Muscle of back (tissue), 13 donors: ENCODE data around the gene C11orf87. TPM values are rescaled to one million over a fixed set of nuclear protein-coding genes. Genes with fewer than 3 reads are reported as not detected.

Source experiments
- DNase-seq, 3 donors: peaks; one replicate each; pipeline versions ENCODE4 v3.0.0 to v3.0.0-alpha.2; 2013
- long read RNA-seq, 9 donors: transcript quantifications; one replicate each; lab custom pipeline, GENCODE V29; 2026
- polyA plus RNA-seq, 10 donors: library from polyadenylated mRNA; unstranded; fragments of 120-200 nt; gene quantifications; one replicate each; pipeline ENCODE4 v1.2.1, GENCODE V29; 2013; ENCODE audit not compliant: insufficient read length in 10 of 10

Gene C11orf87
- 1 to 10 TPM in 1 of 10 donors, under 1 TPM in 9; 0.15 to 3.3 (median 0.43) TPM for polyA plus RNA-seq
- long read RNA-seq, donor 1, result 0 reads
- long read RNA-seq, donor 2, result 0 reads
- long read RNA-seq, donor 3, result 0 reads
- long read RNA-seq, donor 4, result 0 reads
- long read RNA-seq, donor 5, result 0 reads
- long read RNA-seq, donor 6, full-length matches to known transcripts, result 1 of 1 reads
- long read RNA-seq, donor 6, partial matches to known transcripts, result 0 of 1 reads
- long read RNA-seq, donor 6, other reads (novel, unspliced or antisense), result 0 of 1 reads
- long read RNA-seq, donor 7, result 0 reads
- long read RNA-seq, donor 8, result 0 reads
- long read RNA-seq, donor 9, result 0 reads

DNA sequence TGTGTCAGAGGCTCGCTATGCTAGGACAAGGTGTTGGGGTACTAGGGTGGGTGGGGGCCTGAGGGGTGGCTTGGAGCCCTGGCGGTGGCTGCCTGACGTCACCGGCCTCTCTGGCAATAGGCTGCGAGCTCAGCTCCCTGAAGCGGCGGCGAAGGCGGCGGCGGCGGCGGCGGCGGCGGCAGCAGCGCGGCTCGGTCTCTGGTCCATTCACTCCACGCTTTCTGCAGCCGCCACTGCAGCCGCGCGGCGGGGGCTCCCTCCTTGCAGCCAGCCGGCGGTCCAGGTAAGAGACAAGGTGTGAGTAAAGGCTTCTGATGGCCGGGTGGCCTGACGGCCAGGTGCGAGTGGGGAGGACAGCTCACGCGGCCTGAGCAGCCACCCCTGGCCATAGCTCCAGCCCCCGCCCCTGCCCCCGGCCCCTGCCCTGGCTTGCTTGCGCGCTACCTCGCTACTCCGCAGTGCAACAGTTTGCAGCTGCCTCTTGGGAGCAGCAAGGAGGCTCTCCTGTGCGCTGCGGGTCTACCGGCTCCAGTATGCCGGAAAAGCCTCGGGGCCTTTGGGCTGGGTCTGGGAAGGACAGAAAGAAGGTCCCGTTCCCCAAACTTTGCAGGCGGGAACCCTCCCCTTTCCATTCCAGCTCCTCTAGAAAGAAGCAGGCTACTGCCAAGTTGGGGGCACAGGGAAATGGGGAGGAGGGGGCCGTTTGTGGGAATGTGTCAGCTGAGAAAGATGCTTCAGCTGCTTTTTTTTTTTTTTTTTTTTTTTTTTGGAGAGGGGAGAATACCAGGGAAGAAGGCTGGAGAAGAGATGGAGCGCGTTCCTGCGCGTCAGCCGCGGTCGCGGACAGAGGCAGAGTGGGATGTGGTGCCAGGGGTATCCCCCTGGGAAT lies at the start of gene C11orf87:
Gene C11orf87 (plus strand): TSS at position 210 of the 889 bp plus-strand sequence. CDS start 1,444 bp downstream, outside the sequence.
- DNase-seq, result peak in 1 of 3 donors; percentile 29

DNA sequence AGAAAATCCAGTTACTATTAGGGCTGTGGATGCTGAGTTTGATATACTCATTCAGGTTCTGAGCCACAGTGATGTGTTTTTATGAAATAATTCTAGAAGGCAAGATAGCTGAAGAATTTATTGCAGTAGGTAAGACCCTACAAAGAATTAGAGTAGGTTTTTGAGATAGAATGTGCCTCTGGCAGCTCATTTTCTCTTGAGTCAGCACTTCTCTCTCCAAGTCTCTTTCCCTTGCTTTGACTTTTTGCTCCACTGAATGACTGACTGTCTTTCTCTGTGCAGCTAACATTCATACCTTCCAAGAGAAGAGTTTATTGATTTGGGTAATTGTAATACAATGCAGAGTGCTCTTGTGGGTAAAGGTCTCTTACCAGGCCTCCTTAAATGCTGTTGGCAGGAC lies 48.0 kb upstream of the C11orf87 start:
- no peak for DNase-seq

DNA sequence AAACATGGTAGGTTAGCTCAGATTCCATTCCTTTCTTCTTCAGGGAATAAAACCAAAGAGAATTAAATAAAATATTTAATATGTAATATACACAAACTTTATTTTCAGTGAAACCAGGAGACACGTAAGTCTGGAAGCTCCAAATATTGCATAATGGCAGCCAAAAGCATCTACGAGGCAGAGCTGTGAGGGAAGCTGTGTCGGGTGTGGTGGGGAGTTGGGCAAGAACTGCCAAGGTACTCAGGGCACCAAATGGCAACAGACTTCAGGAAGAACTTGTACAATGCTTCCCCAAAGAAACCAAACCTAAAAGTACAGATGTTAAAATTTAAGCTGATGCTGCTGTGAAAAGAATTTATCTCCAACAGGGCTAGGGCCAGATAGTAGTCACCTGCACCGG lies 47.5 kb upstream of the C11orf87 start:
- no peak for DNase-seq

DNA sequence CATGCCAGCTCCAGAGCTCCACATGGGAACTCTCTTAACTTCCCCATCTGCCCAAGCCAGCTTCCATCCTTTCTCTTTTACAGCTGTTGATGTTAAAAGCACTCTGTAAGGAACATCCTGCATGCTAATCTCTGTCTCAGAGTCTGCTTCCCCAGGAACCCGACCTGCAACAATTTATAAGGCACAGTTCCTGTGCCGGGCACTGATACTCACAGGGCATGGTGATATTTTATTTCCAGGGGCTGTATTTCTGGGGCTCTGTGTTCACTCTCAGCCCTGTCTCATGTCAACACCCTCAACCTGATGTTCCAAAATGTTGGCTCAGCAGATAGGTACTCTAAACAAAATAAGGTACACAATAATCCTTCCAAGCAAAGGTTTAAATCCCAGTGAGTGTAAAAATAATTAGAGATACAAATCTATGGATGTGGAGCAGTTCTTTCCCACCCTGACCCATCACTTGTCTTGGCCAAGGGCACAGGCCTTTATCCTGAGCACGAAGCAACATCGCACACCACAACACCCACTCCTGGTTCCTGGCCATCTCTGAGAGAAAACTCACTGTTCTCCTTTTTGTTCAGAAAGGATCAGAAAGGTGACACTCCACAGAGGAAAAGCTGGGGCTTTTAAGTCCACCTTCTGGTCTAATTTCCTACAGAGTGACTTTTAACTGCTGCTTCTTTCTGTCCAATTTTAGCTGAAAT lies 44.8 kb upstream of the C11orf87 start:
- DNase-seq, result no peak

DNA sequence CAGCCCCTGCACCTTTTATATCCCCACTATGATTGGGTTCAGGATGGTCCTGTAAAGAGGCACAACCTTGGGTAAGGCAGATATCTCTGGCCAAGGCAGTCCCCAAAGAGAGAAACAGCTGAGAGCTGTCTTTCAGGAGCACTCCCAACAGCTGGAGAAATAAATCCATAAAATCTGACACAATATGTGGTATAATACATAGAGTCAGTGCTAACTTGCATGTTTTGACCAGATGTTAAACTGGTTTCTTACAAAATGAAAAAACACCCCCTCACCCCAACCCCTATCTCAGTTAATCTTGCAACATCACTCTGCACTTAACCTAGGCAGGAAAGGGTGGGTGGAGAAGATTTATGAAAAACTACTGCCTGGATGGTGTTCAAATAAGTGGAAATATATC lies 44.0 kb upstream of the C11orf87 start:
- DNase-seq, result peak in 2 of 3 donors; percentile 9 to 39

DNA sequence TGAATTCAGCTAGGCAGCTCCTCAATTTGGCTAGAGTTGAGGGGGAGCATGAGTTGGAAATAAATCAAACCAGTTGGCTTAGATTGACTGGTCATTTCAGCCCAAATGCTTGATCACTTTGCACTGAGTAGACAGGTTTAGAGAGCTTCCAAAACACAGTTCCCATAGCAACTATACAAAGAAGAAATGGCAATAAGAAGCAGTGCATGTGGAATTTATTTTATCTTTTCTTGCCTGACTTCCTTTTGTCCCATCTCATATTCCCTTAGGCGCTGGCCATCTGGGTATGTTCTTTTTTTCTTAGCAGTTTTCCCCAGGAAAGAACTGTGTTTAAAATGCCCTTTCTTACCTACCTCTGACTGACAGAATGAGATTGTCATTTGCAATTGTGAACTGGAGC lies 38.7 kb upstream of the C11orf87 start:
- DNase-seq, result peak in 2 of 3 donors; percentile 37 to 58

DNA sequence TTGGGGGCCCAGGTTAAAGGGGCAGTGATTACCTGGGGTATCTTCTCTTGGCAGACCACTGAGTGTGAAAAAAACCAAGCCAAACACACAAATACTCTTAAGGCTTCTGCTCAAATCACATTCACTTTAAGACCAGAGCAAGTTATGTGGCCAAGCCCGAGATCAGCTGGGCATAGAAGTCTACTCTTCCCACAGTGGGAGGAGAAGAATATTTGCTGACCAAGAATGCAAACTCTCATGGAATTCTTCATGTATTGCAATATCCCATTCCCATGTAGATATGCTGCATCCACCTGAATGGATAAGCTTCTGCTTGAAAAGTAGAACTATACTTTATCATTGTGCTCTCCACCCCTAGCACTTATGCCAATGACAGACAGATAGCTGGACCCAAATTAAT lies 37.1 kb upstream of the C11orf87 start:
- no peak for DNase-seq

DNA sequence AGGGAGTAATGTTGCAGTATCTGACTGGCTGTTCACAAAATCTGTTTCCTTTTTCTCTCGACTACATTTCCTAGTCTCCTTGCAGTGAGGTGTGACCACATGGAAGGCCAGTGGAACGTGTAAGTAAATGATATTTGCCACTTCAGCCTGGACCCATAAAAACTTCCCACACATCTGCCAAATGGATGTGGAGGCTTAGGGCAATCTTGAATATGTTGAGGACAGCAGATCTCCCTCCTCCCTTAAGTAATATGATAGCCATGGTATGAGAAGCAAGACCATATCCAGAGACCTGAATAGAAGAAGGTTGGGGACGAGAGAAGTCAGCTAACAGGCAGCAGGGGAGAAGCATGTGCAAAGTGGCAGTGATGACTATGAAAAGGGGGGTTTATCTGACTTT lies 33.0 kb upstream of the C11orf87 start:
- DNase-seq, result no peak

DNA sequence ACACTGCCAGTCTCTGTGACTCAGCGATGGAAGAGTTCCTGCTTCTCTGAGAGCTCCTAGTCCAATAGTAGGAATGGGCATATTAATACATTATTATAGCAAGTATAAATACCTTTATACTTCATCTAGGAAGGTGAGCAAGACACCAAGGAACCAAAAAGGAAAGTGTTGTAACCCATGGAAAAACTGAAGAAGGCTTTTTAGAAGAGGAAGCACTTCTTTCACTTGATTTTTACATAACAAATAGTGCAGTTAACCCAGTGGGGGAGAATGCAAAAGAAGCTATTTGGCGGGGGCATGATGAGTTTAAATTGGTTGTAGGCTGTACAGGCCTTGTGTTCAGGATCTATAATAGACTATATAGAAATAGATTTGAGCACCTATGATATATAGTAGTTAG lies 31.2 kb upstream of the C11orf87 start:
- no peak for DNase-seq

DNA sequence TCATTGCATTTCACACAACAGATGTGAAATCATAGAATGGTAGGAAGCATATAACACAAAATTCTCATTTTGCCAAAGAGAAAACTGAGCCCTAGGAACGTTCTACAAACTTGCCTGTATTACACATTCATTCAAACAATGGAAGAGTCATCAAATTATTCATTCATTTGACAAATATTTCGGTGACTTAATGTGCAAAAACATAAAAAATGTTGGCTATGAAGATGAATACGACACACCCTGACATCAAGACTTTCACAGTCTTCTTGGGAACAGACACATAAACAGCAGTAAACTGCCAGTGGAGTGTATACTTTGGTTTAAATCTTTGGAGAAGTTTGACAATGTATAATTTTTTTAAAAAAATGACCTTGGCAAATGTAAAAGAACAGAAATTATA lies 20.4 kb upstream of the C11orf87 start:
- no peak for DNase-seq

DNA sequence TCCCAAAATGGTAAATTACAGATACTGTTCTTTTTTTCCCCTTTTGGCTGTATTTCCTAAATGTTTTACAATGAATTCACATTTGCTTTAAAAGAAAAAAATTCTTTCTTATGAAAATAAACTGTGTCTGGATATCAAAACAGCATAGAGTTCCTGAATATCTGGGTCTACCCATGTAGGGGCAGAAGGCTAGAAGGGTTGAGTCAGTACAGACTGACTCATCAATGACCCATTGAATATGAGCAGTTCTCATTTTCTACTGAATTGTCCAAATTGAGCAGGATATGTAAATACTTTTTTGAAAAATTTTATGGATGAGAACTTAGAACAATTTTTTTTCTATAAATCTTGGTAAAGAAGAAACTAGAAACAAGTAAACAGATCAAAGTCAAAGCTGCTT lies 16.3 kb upstream of the C11orf87 start:
- DNase-seq, result no peak

DNA sequence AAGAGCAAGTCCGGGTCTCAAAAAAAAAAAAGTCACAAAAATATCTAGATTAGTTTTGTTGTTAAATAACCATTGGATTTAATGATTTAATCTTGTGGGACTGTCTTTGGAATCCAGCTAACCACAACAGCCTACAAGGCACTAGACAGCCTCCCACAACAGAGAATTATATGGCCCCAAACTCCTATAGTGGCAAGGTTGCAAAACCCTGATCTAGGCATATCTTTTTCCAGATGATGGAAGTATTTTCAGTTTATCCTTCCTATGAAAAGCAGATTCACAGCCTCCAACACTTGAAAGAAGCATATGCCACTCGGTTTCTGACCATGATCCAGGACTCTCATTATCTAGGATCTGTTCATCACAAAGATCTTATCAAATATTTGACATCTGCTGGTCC lies 5.4 kb upstream of the C11orf87 start:
- DNase-seq, result no peak

DNA sequence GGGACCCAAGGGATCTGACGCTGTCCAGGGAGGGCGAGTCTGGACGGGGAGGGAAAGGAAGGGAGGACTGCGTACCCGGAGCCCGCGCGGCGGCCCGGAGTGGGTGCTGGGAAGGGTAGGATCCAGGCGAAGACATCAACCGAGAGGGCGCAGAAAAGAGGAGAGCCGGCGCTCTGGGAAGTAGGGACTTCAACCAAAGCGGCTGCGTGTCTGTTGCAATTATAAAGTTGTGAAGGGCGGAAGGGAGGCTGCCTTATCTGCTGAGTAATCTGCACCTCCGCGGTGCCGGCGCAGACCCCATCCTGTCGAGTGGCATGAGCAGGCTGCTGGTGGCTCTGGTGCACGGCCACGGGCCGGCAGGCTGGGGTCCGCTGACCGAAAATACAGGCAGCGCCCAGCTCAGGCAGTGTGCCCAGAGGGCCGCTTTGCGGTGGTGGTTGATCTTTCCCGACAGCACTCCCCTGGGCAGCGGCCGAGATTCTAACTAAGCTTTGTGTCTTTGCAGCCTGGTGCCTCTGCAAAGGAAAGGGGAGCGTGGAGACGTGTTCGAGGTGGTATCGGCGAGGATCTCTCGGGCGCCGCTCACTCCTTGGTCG lies 978 bp downstream of the C11orf87 start:
- peak in 2 of 3 donors; percentile 14 to 57 for DNase-seq

DNA sequence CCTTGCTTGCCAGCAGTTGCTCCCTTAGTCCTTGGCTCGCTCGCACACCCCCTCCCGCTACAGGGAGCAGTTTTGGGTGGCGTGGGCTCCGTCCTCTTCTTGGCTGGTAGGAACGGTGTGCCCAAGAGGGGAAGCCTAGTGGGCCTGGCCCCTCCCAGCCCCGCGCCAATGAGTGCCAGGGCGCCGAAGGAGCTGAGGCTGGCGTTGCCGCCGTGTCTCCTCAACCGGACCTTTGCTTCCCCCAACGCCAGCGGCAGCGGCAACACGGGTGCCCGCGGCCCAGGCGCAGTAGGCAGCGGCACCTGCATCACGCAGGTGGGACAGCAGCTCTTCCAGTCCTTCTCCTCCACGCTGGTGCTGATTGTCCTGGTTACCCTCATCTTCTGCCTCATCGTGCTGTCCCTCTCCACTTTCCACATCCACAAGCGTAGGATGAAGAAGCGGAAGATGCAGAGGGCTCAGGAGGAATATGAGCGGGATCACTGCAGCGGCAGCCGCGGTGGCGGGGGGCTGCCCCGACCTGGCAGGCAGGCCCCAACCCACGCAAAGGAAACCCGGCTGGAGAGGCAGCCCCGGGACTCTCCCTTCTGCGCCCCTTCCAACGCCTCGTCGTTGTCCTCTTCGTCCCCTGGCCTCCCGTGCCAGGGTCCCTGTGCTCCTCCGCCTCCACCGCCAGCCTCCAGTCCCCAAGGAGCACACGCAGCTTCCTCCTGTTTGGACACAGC lies 1.6 kb downstream of the C11orf87 start:
- DNase-seq, result no peak

DNA sequence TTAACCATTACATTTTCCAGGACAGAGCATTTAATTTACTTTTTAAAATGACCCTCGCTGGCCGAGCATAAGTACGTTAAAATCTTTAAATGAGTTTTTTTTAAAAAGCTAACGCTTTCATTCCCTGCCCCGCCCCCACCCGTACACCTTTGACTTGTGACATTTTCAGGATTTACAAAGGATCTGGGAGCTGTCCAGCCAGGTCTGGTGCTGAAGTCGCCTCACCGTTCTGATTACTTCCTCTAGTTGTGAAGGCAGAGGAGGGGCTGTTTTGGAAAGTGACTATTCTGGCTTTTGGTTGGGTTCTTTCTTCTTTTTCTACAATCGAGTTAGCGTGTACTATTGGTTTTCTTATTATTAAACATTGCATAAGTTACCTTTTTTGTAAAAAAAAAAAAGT lies 2.9 kb downstream of the C11orf87 start:
- no peak for DNase-seq

DNA sequence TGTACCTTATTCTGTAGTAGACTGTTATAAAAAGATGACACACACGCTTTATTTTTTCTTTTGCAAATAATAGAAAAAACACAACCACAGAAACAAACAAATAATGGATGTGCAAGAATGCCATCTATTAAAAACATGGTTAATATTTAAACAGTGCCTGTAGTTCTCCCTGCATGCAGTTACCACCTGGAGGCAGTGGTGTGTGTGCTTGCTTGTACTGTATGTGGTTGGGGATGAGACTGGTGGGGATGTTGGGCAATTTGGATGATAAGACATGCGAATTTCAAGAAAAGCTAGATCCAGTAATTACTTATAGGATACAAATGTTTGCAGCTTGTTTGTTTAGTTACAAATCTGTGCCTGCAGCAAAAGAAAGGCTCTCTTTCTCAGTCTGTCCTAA lies 3.6 kb downstream of the C11orf87 start:
- no peak for DNase-seq

DNA sequence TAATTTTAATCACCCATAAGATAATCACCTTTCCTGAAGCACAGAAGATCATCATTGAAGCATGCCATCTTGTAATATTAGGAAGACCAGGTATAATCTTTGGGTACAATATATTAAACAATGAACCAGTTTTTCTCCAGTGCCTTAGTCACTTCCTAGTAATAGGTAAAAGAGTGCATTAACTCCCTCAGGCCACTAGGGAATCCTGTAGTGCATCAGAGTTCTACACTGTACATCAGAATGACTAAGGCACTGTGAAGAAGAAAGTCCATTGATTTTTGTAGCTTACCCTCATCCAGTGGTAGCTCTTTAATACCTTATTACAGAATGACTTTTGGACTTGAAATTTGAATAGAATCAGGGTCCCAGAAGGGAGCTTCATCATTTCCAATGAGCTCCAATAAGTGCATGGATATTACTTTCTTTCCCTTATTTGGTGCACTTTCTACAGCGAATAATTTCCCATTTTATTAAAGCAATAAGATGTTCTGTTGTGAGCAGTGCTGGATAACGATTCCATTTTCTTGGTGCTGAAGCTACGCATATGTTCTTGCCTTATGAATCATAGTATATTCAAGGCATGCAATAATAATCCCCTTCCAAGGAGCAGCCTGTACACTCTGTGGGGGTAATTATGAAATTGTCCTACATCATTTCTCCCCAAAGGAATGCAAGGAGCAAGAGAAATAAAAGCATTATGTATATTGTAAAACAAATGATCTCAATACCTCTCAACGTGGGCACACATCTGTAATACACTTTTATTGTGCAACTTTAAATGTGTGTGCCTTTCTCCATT lies 4.7 kb downstream of the C11orf87 start:
- DNase-seq, result no peak

DNA sequence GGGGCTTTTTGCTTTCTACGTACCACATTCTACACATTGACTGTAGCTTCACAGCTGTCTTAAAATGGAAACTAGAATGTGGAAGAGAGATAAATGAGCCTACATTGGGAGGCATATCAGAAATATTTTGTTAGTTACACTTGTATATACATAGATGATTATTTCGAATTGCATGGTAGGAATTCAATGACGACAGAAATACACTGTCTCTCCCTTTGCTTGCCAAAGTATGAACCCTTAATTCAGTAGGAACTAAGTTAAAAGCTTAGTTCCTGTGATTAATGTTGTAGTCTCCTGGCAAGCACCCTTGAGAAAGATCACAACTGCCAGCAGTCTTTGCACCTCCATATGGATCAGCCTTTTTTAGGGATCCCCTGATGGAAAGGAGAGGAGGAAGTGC lies 10.1 kb downstream of the C11orf87 start:
- DNase-seq, result peak in 1 of 3 donors; percentile 16

DNA sequence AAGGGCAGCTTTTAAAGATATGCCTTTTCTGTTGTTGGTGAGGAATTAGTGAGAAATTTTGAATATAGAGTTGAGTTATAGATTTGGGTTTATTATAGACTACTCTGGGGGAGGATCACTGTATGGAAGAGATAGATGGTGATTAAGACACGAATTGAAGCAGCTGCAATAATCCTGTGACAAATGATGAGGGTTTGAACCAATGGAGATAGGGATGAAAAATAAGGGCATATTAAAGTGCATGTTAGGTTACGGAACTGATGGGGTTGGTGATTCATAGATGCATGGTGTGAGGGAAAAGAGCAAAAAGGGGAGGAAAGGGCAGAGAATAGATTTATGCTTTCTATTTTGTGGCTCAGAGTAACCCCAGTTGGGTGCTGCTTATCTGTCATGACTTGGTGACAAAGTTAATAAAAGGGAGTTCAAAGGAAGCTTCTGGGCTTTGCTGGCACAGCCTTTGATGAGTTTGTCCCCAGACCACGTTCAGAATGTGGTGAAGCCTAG lies 11.8 kb downstream of the C11orf87 start:
- DNase-seq, result no peak

DNA sequence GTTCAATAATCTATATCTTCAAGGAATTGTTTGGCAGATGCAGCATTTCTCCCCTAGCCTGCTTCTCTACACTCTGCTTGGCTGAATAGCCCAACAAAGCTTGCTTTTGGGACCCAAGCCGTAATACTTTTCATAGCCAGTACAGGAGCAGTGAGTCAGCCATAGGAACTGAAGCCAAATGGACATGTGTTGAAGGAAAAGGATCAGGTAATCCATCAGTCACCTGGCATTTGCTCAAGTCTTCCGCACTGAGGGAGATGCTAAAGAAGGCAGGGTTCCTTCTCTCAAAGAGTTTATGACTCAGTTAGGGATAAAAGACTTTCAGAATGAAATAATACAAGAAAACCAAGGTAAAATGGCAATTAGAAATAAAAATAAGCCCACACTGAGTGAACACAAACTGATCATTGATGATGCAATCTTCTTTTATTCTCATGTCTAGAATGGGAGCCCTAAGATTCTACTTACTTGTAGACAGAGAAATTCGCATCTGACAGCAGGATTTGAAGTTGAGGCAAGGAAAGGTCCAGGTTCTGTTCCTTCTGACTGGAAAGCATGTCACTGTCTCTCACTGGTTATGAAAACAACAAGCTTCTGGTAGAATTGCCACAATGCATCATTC lies 13.2 kb downstream of the C11orf87 start:
- peak in 2 of 3 donors; percentile 10 to 38 for DNase-seq
